ENCODE data around the gene EEIG2.

- TF ChIP-seq POLR2A (IDR thresholded peaks at IDR 0.05; ENCODE audit: borderline replicate concordance, extremely low read depth, insufficient read depth, insufficient read length): no peak
- TF ChIP-seq, protein P1, sequence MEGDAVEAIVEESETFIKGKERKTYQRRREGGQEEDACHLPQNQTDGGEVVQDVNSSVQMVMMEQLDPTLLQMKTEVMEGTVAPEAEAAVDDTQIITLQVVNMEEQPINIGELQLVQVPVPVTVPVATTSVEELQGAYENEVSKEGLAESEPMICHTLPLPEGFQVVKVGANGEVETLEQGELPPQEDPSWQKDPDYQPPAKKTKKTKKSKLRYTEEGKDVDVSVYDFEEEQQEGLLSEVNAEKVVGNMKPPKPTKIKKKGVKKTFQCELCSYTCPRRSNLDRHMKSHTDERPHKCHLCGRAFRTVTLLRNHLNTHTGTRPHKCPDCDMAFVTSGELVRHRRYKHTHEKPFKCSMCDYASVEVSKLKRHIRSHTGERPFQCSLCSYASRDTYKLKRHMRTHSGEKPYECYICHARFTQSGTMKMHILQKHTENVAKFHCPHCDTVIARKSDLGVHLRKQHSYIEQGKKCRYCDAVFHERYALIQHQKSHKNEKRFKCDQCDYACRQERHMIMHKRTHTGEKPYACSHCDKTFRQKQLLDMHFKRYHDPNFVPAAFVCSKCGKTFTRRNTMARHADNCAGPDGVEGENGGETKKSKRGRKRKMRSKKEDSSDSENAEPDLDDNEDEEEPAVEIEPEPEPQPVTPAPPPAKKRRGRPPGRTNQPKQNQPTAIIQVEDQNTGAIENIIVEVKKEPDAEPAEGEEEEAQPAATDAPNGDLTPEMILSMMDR (IDR thresholded peaks at IDR 0.05 in 2 of 3, conservative IDR thresholded peaks at IDR 0.05 in 1 of 3; ENCODE audit: borderline replicate concordance in 1 of 3, insufficient read depth in 1 of 3, low read depth in 2 of 3, low read length in 2 of 3): no peak
- no peak for TF ChIP-seq ZNF274 (IDR thresholded peaks at IDR 0.05; ENCODE audit: low read depth, low read length)
- no peak for TF ChIP-seq EZH2phosphoT487 (IDR thresholded peaks at IDR 0.05; ENCODE audit: borderline replicate concordance)
- no peak for TF ChIP-seq REST (IDR thresholded peaks at IDR 0.05; ENCODE audit: low read depth)
- no peak for TF ChIP-seq JUND (IDR thresholded peaks at IDR 0.05)
- TF ChIP-seq CBX3 (IDR thresholded peaks at IDR 0.05; ENCODE audit: low read depth): no peak
- no peak for TF ChIP-seq TCF7L2 (IDR thresholded peaks at IDR 0.05; ENCODE audit: borderline replicate concordance, extremely low read depth, insufficient read depth, insufficient read length)
- TF ChIP-seq RAD21 (IDR thresholded peaks at IDR 0.05; ENCODE audit: low read depth): no peak
- TF ChIP-seq FOSL1 (IDR thresholded peaks at IDR 0.05; ENCODE audit: low read depth): no peak
Measured at GRCh38 chr1:108590441-108590840, 30.5 kb downstream of the EEIG2 start.
